ENCODE measurements around the gene PGRMC2.
A peak's percentile ranks its signal among the peaks of the same experiment; 100 is the strongest.
"Not testable (repeated sequence)": the region's sequence is repeated elsewhere in the genome, so short reads cannot be mapped to it uniquely, and the experiment has no call there.

Gene PGRMC2

GRCh38 chr4:128279624-128280225 lies 7.9 kb downstream of the PGRMC2 start:
- no peak for TF ChIP-seq CTCF (conservative IDR thresholded peaks at IDR 0.05; ENCODE audit: low read depth, low read length)
- no peak for DNase-seq (ENCODE audit: low read depth)
- no peak overlapping the region for H3K4me3 ChIP-seq (ENCODE audit: low read depth, low read length)

- no peak for DNase-seq (ENCODE audit: low read depth)
- no peak for TF ChIP-seq CTCF (conservative IDR thresholded peaks at IDR 0.05; ENCODE audit: low read depth, low read length)
- H3K4me3 ChIP-seq (ENCODE audit: low read depth, low read length) = no peak overlapping the region
Observed at GRCh38 chr4:128277856-128278255, 9.8 kb downstream of the PGRMC2 start.

- no peak for TF ChIP-seq CTCF (conservative IDR thresholded peaks at IDR 0.05; ENCODE audit: low read depth, low read length)
- DNase-seq (ENCODE audit: low read depth) = peak; percentile 29
- H3K4me3 ChIP-seq (ENCODE audit: low read depth, low read length) = no peak overlapping the region
Observed at GRCh38 chr4:128275346-128275745, 12.3 kb downstream of the PGRMC2 start.

- no peak overlapping the region for H3K4me3 ChIP-seq (ENCODE audit: low read depth, low read length)
- TF ChIP-seq CTCF (conservative IDR thresholded peaks at IDR 0.05; ENCODE audit: low read depth, low read length) = no peak
- no peak for DNase-seq (ENCODE audit: low read depth)
Observed at GRCh38 chr4:128271551-128271950, 16.1 kb downstream of the PGRMC2 start.

GRCh38 chr4:128268970-128269369 lies 18.6 kb downstream of the PGRMC2 start:
- no peak overlapping the region for H3K4me3 ChIP-seq (ENCODE audit: low read depth, low read length)
- DNase-seq (ENCODE audit: low read depth) = no peak
- TF ChIP-seq CTCF (conservative IDR thresholded peaks at IDR 0.05; ENCODE audit: low read depth, low read length) = no peak

- DNase-seq (ENCODE audit: low read depth) = no peak
- no peak overlapping the region for H3K4me3 ChIP-seq (ENCODE audit: low read depth, low read length)
- no peak for TF ChIP-seq CTCF (conservative IDR thresholded peaks at IDR 0.05; ENCODE audit: low read depth, low read length)
Observed at GRCh38 chr4:128267745-128268144, 19.9 kb downstream of the PGRMC2 start.

- not testable (repeated sequence) for DNase-seq (ENCODE audit: low read depth); H3K4me3 ChIP-seq (ENCODE audit: low read depth, low read length)
Observed at GRCh38 chr4:128267171-128267570, 20.4 kb downstream of the PGRMC2 start.

GRCh38 chr4:128265550-128265949 lies 22.1 kb downstream of the PGRMC2 start:
- not testable (repeated sequence) for DNase-seq (ENCODE audit: low read depth); H3K4me3 ChIP-seq (ENCODE audit: low read depth, low read length)

GRCh38 chr4:128259889-128260288 lies 27.7 kb downstream of the PGRMC2 start:
- H3K4me3 ChIP-seq (ENCODE audit: low read depth, low read length); DNase-seq (ENCODE audit: low read depth): not testable (repeated sequence)

GRCh38 chr4:128258166-128258565 lies 29.4 kb downstream of the PGRMC2 start:
- H3K4me3 ChIP-seq (ENCODE audit: low read depth, low read length); DNase-seq (ENCODE audit: low read depth): not testable (repeated sequence)
